Retinal pigment epithelial cell (primary cell): Measurements from ENCODE around the gene STK33.

Source experiments
- DNase-seq: peaks from one replicate; pipeline ENCODE4 v3.0.0-alpha.2; 2010; ENCODE audit warnings: low read depth
- H3K4me3 ChIP-seq: 2 replicates; pipeline ENCODE4 v1.5.1; 2011; ENCODE audit warnings: mild to moderate bottlenecking, low read length, control low read depth, moderate library complexity
- CTCF ChIP-seq: conservative IDR thresholded peaks from 2 replicates; pipeline ENCODE4 v1.5.1; 2011; ENCODE audit warnings: low read depth, low read length, control low read depth, inconsistent platforms

Gene STK33

GRCh38 chr11:8586805-8587204 lies 7.2 kb downstream of the STK33 start:
- H3K4me3 ChIP-seq = no peak overlapping the region
- TF ChIP-seq CTCF = no peak
- DNase-seq = no peak

GRCh38 chr11:8586184-8586583 lies 7.8 kb downstream of the STK33 start:
- H3K4me3 ChIP-seq = no peak overlapping the region
- TF ChIP-seq CTCF = no peak
- no peak for DNase-seq

- DNase-seq = no peak
Measured at GRCh38 chr11:8584511-8584910, 9.5 kb downstream of the STK33 start.

GRCh38 chr11:8584082-8584481 lies 9.9 kb downstream of the STK33 start:
- no peak for TF ChIP-seq CTCF
- H3K4me3 ChIP-seq = no peak overlapping the region
- DNase-seq = no peak

More at GRCh38 chr11:8584511-8584910, 9.5 kb downstream of the STK33 start:
- no peak for TF ChIP-seq CTCF
- no peak overlapping the region for H3K4me3 ChIP-seq

GRCh38 chr11:8581300-8581699 lies 12.7 kb downstream of the STK33 start:
- TF ChIP-seq CTCF = no peak
- no peak overlapping the region for H3K4me3 ChIP-seq
- DNase-seq = no peak

- DNase-seq = no peak
- no peak overlapping the region for H3K4me3 ChIP-seq
- no peak for TF ChIP-seq CTCF
Measured at GRCh38 chr11:8577791-8578581, 16.0 kb downstream of the STK33 start.

GRCh38 chr11:8574798-8575197 lies 19.2 kb downstream of the STK33 start:
- TF ChIP-seq CTCF = no peak

More at GRCh38 chr11:8574798-8575197, 19.2 kb downstream of the STK33 start:
- H3K4me3 ChIP-seq = no peak overlapping the region
- DNase-seq = no peak
